GM21619 (cell line): ENCODE results near the gene CCNL2.

Experiments used
- ATAC-seq: cut with Tn5 transposase; IDR thresholded peaks from one replicate; pipeline ENCODE4 v1.9.1; 2021; ENCODE audit not compliant: unreplicated experiment

CCNL2 gene

DNA sequence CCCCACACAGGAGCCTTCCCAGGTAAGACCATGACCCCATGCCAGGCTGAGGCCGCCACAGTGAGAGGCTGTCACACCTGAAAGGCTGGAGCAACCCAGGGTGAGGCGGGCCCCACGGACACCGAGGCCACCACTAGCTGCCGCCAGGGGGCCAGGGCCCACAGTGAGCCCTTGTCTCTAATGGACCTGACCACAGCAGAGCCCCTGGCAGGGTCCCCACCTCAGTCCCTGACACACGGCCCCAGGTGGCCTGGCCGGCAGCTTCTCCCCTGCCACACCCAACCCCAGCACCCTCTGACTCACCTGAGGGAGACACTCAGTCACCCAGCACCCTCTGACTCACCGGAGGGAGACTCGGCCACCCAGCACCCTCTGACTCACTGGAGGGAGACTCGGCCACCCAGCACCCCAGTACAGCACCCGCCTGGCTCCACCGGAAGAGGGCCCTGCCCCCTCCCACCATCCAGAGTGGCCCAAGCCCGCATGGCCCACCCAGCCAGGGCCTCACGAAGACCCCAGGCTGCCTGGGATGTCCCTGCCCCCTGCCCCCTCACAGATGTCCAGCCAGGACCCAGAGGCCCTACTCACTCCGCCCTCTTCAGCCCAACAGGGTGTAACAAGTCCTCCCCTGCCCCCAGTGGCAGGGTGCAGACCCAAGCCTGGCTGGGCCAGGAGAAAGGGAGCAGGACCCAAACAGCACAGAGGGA lies 54.3 kb downstream of the CCNL2 start:
- no peak for ATAC-seq

DNA sequence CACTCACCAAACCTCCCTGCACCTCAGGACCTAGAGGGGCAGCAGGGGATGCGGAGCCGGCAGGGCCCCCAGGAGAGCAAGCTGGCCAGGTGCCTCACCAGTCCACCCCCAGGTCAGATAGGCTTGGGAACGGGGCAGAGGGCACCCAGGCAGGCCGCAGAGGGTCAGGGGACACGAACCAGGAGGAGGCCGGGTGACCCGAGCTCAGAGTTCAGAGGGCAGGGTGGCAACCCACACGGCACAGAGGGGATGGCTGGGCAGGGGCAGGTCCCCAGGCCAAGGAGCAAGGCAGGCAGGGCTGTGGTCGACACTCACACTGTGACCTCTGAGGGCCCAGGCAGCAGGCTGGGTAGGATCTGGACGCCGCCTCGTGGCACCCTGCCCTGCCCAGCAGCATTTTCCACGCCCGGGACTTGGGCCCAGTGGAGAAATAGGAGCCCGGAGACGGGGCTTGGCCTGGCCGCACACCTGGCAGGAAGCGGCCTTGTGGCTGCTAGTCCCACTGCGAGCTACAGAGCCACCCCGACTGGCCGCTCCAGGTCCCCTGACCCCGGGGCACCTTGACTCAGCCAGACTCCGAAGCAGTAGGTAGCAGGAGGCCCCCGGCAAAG lies 55.2 kb downstream of the CCNL2 start:
- no peak for ATAC-seq

DNA sequence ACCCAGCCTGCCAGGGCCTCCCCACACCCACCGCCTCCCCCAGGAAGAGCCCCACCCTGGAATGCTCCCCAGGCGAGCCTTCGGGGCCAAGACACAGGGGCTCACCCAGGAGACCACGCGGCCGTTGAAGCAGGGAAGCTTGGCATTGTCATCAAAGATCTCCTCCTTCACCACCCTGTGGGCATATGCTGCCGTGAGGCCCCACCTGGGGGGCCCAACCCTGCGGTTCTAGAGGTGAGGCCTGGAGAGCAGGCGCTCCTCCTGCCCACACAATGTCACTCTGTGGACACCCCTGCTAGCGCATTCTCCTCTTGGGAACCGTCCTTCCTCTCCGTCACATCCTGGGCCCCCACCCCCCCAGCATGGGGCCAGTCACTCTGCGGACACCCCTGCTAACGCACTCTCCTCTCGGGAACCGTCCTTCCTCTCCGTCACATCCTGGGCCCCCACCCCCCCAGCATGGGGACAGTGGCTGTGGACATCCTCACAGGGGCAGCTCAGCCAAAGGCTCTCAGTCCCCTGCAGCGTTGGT lies 56.5 kb downstream of the CCNL2 start:
- no peak for ATAC-seq

DNA sequence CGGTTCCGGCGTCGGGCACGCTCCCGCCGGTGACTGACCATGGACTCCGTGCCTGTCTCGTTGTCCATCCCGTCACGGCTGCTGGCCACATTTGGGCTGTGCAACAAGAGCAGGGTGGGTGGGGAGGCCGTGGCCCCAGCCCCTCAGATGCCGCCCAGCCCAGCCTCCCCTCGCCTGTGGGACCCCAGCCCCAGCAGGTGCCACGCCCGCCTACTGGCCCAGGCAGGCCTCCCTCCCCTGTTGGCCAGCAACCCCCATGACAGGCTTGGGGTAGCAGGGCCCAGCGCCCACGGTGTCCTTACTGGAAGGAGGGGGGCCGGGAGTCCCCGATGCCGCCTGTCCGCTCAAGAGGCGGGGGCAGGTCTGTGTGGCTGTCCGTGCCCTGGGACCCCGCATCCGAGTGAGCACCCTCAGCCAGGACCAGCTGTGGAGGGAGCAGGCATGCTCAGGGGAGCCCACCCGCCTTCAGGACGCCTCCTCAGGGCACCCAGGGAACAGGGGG lies 57.0 kb downstream of the CCNL2 start:
- no peak for ATAC-seq

DNA sequence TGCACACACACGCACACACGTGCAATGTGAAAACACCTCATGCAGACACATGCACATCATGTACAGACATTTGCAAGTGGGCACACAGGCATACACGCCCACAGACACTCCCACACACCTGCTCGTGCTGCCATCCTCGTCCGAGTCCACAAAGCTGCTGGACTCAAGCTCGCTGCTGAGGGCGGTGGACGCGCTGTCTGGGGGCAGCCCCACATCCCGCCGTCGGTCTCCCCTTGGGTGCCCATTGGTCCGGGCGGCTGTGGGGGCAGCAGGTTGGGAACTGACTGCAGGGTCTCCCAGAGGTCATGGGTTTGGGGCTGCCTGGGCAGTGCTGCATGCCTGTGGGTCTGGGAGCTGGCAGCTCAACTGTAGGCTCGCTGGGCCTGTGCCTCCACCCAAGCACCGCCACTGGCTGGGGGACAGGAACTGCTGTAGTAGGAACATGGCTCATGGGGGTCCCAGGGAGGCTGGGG lies 57.5 kb downstream of the CCNL2 start:
- no peak for ATAC-seq

DNA sequence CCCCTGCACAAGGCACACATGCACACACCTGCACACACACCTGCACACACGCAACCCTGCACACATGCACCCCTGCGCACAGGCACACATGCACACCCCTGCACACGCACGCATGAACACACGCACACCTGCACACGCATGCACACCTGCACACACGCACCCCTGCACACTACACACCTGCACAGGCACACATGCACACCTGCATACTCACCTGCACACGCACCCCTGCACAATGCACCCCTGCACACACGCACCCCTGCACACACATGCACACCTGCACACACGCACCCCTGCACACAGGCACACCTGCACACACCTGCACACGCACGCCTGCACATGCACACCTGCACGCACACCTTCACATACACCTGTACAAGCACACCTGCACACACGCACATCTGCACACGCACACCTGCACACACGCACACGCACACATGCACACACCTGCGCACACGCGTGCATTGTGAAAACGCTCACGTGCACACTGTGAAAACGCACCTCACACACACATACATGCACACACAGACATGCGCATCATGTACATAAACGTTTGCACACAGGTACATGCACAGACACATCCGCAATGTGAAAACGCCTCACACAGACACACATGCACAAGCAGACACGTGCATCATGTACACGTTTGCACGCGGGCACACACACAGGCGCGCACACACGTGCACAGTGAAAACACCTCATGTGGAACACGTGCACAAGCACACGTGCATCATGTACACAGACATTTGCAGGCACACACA lies 58.2 kb downstream of the CCNL2 start:
- ATAC-seq: no peak

DNA sequence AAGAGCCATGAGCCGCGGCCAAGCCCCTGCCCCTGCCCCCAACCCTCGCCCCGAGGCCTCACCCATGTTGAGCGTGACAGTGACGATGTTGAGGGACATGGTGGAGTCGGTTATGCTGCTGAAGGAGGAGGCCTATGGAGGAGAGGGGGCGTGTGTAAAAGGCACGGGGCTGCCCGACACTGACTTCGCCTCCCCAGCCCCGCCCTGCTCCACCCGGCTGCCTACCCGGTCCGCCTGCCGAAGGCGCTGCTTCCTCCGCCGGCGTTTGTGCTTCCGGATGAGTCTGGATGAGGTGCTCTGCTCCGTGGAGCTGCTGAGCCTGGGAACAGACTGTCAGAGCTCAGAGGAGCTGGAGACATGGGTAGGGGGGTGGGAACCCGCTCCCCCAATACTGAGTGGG lies 59.0 kb downstream of the CCNL2 start:
- ATAC-seq: no peak

DNA sequence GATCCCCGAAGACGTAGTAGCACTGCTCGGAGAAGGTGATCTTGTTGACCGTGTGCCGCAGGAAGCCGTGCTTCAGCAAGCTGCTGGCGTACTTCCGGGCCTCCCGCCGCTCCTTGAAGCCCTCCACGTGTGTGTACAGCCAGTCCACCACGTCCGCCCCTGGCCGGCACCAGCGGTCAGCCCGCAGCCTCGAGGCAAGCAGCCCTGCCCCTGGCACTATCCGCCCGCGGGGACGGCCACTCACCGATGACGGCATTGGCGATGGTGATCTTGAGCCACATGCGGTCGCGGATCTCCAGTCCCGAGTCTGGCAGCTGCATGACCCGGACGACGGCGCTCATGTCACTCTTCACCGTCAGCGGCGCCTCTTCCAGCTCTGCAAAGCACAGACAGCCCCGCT lies 60.9 kb downstream of the CCNL2 start:
- no peak for ATAC-seq

DNA sequence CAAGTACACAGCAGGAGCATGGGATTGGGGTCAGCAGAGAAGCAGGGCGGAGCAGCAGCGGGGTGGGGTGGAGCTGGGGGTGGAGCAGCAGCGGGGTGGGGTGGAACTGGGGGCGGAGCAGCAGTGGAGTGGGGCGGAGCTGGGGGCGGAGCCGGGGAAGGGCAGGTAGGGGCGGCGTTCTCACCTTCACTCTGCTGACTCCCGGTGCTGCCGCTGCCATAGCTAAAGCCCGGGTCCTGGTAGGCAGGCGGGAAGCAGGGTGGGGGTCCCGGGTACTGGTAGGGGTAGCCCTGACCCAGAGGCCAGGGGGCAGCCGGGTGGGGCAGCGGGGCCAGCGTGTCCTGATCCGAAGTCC lies 61.4 kb downstream of the CCNL2 start:
- ATAC-seq: no peak

DNA sequence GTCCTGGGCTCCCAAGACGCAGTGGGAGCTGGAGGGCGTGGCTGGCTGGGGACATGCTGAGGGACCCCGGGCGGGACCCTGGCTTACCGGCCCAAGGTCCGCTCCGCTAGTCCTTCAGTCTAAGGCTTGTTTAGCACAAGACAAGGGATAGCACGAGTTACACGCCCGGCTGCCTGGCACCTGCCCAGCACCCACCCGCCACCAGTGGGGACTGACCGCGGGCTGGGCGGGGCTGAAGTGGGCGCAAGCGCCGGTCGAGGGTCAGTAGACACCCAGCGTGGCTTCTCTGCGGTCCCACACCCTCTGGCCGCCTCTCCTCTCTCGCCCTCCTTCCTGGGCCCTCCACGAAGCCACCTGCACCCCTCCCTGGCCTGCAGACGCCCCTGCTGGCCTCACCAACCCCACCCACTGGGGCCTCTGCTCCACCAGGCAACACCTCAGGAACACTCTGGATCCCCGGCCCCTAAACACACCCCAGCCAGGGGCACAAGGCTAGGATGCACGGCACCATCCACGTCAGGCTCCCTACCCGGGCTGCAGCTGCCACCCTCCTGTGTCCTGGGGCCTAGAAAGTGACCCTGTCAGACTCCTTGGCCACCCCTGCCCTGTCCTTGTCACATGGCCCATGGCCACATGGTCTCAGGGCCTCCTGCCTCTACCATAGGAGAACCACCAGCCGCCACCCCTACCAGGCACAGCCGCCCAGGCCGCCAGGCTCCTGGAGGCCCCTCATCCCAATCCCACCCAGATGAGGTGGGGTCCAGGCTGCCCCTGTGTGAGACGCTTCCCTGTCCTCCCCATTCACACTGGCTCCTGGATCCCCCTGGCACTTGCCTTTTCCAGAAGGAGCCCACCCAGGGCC lies 62.0 kb downstream of the CCNL2 start:
- ATAC-seq: no peak

DNA sequence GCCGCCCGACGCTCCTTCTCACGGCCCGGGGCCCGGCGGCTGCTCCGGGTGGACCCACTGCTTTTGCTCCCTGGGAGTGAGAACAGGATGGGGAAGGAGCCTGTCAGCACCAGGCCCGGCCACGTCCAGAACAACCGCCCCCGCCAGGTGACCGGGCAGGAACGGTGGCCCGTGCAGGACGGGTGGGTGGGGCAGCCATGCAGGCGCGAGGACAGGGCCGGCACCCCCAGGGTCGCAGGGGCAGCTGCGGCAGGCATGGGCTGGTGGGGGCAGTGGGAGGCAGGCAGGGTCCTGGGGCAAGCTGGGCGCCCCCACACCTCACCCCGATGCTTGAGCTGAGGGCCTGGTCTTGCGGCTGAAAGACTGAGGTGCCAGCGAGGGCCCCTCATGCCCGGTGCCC lies 62.7 kb downstream of the CCNL2 start:
- ATAC-seq: no peak

DNA sequence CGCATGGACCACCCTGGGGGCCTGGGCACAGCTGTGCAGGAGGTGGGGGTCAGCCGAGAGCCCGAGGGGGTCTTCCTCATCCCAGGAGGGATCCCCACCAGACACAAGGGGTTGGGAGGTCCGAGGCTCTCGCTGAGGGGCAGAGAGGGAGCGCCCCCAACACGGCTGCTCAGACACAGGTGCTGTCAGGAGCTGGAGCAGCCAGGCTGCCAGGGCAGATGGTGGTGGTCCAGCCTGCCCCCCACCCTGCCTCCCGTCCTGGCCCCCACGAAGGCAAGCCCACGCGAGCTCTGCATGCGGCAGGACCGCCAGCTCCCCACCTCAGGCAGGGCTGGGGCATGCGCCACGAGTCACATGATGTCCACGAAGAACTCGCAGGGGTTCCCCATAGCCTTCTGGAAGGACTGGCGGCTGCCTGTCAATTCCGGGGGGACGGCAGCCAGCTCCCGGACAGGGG lies 63.3 kb downstream of the CCNL2 start:
- no peak for ATAC-seq
